HG03378 (cell line): ENCODE results near the gene PDCD7.
A peak's percentile ranks its signal among the peaks of the same experiment; 100 is the strongest.
"Not testable (repeated sequence)": the region's sequence is repeated elsewhere in the genome, so short reads cannot be mapped to it uniquely, and the experiment has no call there.

Experiments
- ATAC-seq: cut with Tn5 transposase; IDR thresholded peaks from one replicate; pipeline ENCODE4 v1.9.1; 2021; ENCODE audit warnings: mild to moderate bottlenecking, moderate library complexity; ENCODE audit not compliant: unreplicated experiment

Gene PDCD7

GRCh38 chr15:65133548-65134200, at the start of gene PDCD7:
Gene PDCD7 (minus strand): TSS chr15:65133808. CDS start chr15:65133781, 27 bp downstream.
- peak; percentile 87 for ATAC-seq

- no peak for ATAC-seq
Observed at GRCh38 chr15:65182538-65182937, 48.9 kb upstream of the PDCD7 start.

- not testable (repeated sequence) for ATAC-seq
Observed at GRCh38 chr15:65181582-65182353, 48.2 kb upstream of the PDCD7 start.

- no peak for ATAC-seq
Observed at GRCh38 chr15:65180167-65180566, 46.6 kb upstream of the PDCD7 start.

GRCh38 chr15:65177901-65178300, 44.3 kb upstream of the PDCD7 start:
- no peak for ATAC-seq

GRCh38 chr15:65176056-65176455, 42.4 kb upstream of the PDCD7 start:
- ATAC-seq: no peak

GRCh38 chr15:65175511-65175910, 41.9 kb upstream of the PDCD7 start:
- no peak for ATAC-seq

- ATAC-seq: no peak
Observed at GRCh38 chr15:65174509-65174908, 40.9 kb upstream of the PDCD7 start.

- no peak for ATAC-seq
Observed at GRCh38 chr15:65172531-65172930, 38.9 kb upstream of the PDCD7 start.

- ATAC-seq: no peak
Observed at GRCh38 chr15:65171428-65171827, 37.8 kb upstream of the PDCD7 start.

GRCh38 chr15:65165875-65166274, 32.3 kb upstream of the PDCD7 start:
- no peak for ATAC-seq

- no peak for ATAC-seq
Observed at GRCh38 chr15:65164139-65164538, 30.5 kb upstream of the PDCD7 start.

- ATAC-seq: no peak
Observed at GRCh38 chr15:65163041-65163440, 29.4 kb upstream of the PDCD7 start.

GRCh38 chr15:65156692-65157091, 23.1 kb upstream of the PDCD7 start:
- no peak for ATAC-seq

- ATAC-seq: no peak
Observed at GRCh38 chr15:65154720-65155119, 21.1 kb upstream of the PDCD7 start.

- ATAC-seq: no peak
Observed at GRCh38 chr15:65147902-65148301, 14.3 kb upstream of the PDCD7 start.

- ATAC-seq: no peak
Observed at GRCh38 chr15:65146438-65146837, 12.8 kb upstream of the PDCD7 start.

GRCh38 chr15:65138631-65139030, 5.0 kb upstream of the PDCD7 start:
- not testable (repeated sequence) for ATAC-seq

- ATAC-seq: not testable (repeated sequence)
Observed at GRCh38 chr15:65137893-65138292, 4.3 kb upstream of the PDCD7 start.

GRCh38 chr15:65137089-65137488, 3.5 kb upstream of the PDCD7 start:
- not testable (repeated sequence) for ATAC-seq

- no peak for ATAC-seq
Observed at GRCh38 chr15:65134538-65134937, 930 bp upstream of the PDCD7 start.

- peak; percentile 6 for ATAC-seq
Observed at GRCh38 chr15:65132878-65133547, 595 bp downstream of the PDCD7 start.
